Progenitor cell of endocrine pancreas (in vitro differentiated cells): ENCODE measurements around the gene CALN1. TPM values are rescaled to one million over a fixed set of nuclear protein-coding genes. Genes with fewer than 3 reads are reported as not detected.

Experiments
- DNase-seq: peaks from one replicate; pipeline ENCODE4 v3.0.0; 2021; ENCODE audit warnings: low spot score; ENCODE audit not compliant: unreplicated experiment
- H3K27ac Mint-ChIP-seq: 2 replicates; pipeline ENCODE4 v1.8.0; 2021; ENCODE audit warnings: mild to moderate bottlenecking, moderate library complexity, mixed read lengths
- H3K27me3 Mint-ChIP-seq: 2 replicates; pipeline ENCODE4 v1.8.0; 2021; ENCODE audit warnings: mixed read lengths
- H3K36me3 Mint-ChIP-seq: 2 replicates; pipeline ENCODE4 v1.8.0; 2022; ENCODE audit warnings: mixed read lengths; ENCODE audit not compliant: insufficient read depth
- H3K4me1 Mint-ChIP-seq: 2 replicates; pipeline ENCODE4 v1.8.0; 2021; ENCODE audit warnings: low read depth, mixed read lengths
- H3K4me3 Mint-ChIP-seq: 2 replicates; pipeline ENCODE4 v1.8.0; 2021; ENCODE audit warnings: low read depth, mild to moderate bottlenecking, moderate library complexity, mixed read lengths
- H3K9me3 Mint-ChIP-seq: 2 replicates; pipeline ENCODE4 v1.8.0; 2021; ENCODE audit warnings: low read depth, mixed read lengths
- total RNA-seq: library from RNA; stranded (reverse); gene quantifications from 2 replicates; pipeline ENCODE4 v1.2.1, GENCODE V29; 2021
- TF ChIP-seq, protein P1 (sequence below): fragments of 200-600 bp; sonication (generic); IDR thresholded peaks from one replicate; pipeline ENCODE4 v1.5.0; 2021; ENCODE audit warnings: antibody characterized with exemption, mild to moderate bottlenecking; ENCODE audit not compliant: unreplicated experiment

Gene CALN1
- total RNA-seq, 1 donor from 2014 or later, result 0.79 TPM

DNA sequence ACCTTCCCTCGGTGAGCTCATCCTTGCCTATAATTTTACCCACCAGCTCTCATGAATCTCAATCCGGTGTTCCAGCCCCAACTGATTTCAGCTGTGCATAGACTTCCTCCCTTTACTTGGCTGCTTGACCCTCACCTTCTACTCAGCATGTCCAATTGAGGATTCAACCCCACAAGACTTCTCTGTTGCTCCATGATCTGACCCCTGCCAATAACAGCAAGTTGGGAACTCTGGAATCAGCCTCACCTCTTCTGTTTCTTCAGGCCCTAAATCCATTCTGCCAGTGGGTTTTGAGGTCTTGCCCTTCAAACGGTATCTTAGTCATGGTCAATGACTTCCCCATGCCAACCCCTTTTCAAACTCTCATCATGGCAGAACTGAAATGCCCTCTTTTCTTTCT, 390.4 kb downstream of the CALN1 start:
- Mint-ChIP-seq H3K36me3 (no peaks in the 10 kb centered on the region), H3K27me3 (peaks cover 8% of the 10 kb centered on the region), H3K4me3 (no peak overlapping the region), H3K27ac (no peak overlapping the region), H3K4me1 (no peaks in the 10 kb centered on the region), H3K9me3 (no peaks in the 10 kb centered on the region)
- TF ChIP-seq, protein P1, sequence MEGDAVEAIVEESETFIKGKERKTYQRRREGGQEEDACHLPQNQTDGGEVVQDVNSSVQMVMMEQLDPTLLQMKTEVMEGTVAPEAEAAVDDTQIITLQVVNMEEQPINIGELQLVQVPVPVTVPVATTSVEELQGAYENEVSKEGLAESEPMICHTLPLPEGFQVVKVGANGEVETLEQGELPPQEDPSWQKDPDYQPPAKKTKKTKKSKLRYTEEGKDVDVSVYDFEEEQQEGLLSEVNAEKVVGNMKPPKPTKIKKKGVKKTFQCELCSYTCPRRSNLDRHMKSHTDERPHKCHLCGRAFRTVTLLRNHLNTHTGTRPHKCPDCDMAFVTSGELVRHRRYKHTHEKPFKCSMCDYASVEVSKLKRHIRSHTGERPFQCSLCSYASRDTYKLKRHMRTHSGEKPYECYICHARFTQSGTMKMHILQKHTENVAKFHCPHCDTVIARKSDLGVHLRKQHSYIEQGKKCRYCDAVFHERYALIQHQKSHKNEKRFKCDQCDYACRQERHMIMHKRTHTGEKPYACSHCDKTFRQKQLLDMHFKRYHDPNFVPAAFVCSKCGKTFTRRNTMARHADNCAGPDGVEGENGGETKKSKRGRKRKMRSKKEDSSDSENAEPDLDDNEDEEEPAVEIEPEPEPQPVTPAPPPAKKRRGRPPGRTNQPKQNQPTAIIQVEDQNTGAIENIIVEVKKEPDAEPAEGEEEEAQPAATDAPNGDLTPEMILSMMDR, result no peak
- no peak for DNase-seq

DNA sequence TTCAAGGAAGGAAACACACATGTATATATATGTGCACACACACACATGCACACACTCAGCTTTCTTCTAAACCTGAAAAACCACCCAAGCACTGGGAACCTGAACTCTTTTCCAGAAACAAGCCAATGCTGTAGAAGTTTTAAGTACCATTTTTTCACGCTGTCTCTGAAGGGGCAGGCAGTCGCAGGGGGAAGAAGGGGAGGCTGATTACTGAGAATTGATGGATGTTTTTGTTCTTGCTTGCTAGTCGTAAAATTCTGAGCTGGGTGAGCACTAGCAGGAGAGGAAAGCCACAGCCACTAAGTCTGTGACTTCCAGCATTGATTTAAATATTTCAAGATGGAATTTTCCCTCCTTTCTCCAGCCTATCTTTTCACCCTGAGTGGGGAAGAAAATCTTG, 391.8 kb downstream of the CALN1 start:
- Mint-ChIP-seq H3K9me3 (no peaks in the 10 kb centered on the region), H3K36me3 (no peaks in the 10 kb centered on the region), H3K27ac (no peak overlapping the region), H3K4me3 (no peak overlapping the region), H3K4me1 (no peaks in the 10 kb centered on the region), H3K27me3 (peaks cover 8% of the 10 kb centered on the region)
- TF ChIP-seq, protein P1, result no peak
- no peak for DNase-seq

DNA sequence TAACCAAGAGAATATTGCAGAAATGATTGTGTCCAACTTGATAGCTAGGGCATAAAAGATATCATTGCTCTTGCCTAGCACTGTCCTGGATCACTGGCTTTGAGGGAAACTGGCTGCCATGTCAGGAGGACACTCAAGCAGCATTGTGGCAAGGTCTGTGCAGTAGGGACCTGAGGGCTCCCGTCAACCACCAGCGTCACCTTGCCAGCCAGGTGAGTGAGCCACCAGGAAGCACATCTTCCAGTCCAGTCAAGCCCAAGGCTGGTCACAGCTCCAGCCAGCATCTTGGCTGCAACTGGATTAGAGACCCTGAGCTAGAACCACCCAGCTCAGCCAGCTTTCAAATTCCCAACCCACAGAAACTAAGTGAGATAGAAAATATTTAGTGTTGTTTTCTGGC, 392.7 kb downstream of the CALN1 start:
- Mint-ChIP-seq H3K27ac (no peak overlapping the region), H3K4me3 (no peak overlapping the region), H3K4me1 (no peaks in the 10 kb centered on the region), H3K27me3 (peaks cover 8% of the 10 kb centered on the region), H3K9me3 (no peaks in the 10 kb centered on the region), H3K36me3 (no peaks in the 10 kb centered on the region)
- no peak for DNase-seq
- TF ChIP-seq, protein P1, result no peak

DNA sequence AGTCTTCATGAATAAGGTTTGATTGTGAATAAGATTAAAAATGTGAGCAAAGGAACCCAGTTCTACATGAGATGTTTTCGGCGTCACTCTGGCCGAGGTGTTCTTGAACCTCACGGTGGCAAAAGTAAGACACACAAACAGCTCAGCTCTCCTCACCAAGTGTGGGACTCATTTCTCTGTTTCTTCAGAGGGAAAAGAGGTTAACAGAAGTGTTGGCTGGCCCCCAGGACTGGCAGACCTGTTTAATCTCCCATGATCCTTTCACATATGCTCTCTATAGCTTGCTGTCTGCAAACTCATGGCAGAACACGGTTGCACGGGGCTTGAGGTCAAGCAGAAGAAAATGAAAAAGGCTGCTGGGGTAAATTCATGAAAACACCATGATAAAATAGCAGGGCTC, 394.4 kb downstream of the CALN1 start:
- H3K27me3 Mint-ChIP-seq, result peaks cover 5% of the 10 kb centered on the region

DNA sequence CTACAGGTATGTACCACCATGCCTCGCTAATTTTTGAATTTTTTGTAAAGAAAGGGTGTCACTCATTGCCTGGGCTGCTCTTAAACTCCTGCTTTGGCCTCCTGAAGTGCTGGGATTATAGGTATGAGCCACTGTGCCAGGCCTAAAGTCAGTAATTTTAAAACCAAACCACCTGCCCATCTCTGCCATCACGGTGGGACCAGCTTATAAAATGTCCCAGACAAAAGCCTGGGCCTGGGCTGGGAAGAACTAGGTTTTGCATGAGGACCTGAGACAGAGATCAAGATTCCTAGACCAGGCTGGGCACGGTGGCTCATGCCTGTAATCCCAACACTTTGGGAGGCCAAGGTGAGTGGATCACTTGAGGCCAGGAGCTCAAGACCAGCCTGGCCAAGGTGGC, 395.6 kb downstream of the CALN1 start:
- Mint-ChIP-seq H3K27ac (no peak overlapping the region), H3K9me3 (no peaks in the 10 kb centered on the region), H3K36me3 (no peaks in the 10 kb centered on the region), H3K4me1 (no peaks in the 10 kb centered on the region), H3K4me3 (no peak overlapping the region), H3K27me3 (no peaks in the 10 kb centered on the region)
- TF ChIP-seq, protein P1, result no peak
- no peak for DNase-seq

More for the DNA sequence above, 394.4 kb downstream of the CALN1 start:
- no peak overlapping the region for H3K27ac Mint-ChIP-seq
- TF ChIP-seq, protein P1, result no peak
- no peaks in the 10 kb centered on the region for H3K9me3 Mint-ChIP-seq
- no peaks in the 10 kb centered on the region for H3K36me3 Mint-ChIP-seq
- H3K4me1 Mint-ChIP-seq, result no peaks in the 10 kb centered on the region
- DNase-seq, result no peak
- no peak overlapping the region for H3K4me3 Mint-ChIP-seq

DNA sequence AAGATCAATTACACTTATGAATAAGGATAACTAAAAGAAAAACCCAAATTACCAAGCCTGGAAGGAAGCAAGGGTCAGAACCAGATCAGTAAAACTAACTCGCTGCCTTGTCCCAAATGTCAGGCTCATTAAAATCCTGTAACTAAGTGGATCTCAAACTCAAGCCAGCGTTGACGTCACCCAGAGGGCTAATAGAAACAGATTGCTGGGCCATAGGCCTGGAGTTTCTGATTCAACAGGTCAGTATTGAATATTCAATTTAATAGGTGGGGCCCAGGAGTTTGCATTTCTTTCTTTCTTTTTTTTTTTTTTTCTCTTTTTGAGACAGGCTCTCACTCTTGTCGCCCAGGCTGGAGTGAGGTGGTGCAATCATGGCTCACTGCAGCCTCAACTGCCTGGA, 397.0 kb downstream of the CALN1 start:
- H3K4me1 Mint-ChIP-seq, result no peaks in the 10 kb centered on the region
- H3K27ac Mint-ChIP-seq, result no peak overlapping the region
- H3K4me3 Mint-ChIP-seq, result no peak overlapping the region
- no peaks in the 10 kb centered on the region for H3K36me3 Mint-ChIP-seq
- H3K27me3 Mint-ChIP-seq, result no peaks in the 10 kb centered on the region
- TF ChIP-seq, protein P1, result no peak
- DNase-seq, result no peak
- H3K9me3 Mint-ChIP-seq, result no peaks in the 10 kb centered on the region
